Measurements from ENCODE around the gene KIAA0825. TPM values are rescaled to one million over a fixed set of nuclear protein-coding genes. Genes with fewer than 3 reads are reported as not detected.
"Not testable (repeated sequence)": the region's sequence is repeated elsewhere in the genome, so short reads cannot be mapped to it uniquely, and the experiment has no call there.

Gene KIAA0825
- polyA plus RNA-seq, 1 of the 3 experiments (the other 2 are of a cell fraction), result 0.61 TPM

- no peak for TF ChIP-seq USF2 (IDR thresholded peaks at IDR 0.05; ENCODE audit: borderline replicate concordance, low read depth, low read length)
- TF ChIP-seq FOXJ3 (CRISPR knock-in tag; IDR thresholded peaks at IDR 0.05), result no peak
- TF ChIP-seq MXI1 (IDR thresholded peaks at IDR 0.05; ENCODE audit: low read depth, low read length), result no peak
- TF ChIP-seq NFIC (IDR thresholded peaks at IDR 0.05; ENCODE audit: borderline replicate concordance), result no peak
- no peak for TF ChIP-seq RFX5 (IDR thresholded peaks at IDR 0.05; ENCODE audit: low read length)
- TF ChIP-seq RXRA (IDR thresholded peaks at IDR 0.05; ENCODE audit: borderline replicate concordance, low read depth), result peak; percentile 54; the same call in 1 of the 2 replicates
- no peak for TF ChIP-seq USF1 (IDR thresholded peaks at IDR 0.05; ENCODE audit: borderline replicate concordance, low read depth)
These were observed 443.5 kb downstream of the KIAA0825 start (continued) for GRCh38 chr5:94174748-94175411.

- no peak overlapping the region for H2AFZ ChIP-seq (ENCODE audit: low read depth)
- no peaks in the 10 kb centered on the region for H3K27me3 ChIP-seq (ENCODE audit: insufficient read depth)
- 97% methylated on average over 1 of the region's 1 CpG for WGBS (ENCODE audit: low lambda C conversion rate)
- H3F3A ChIP-seq (replicated peaks; ENCODE audit: insufficient read depth), result no peaks in the 10 kb centered on the region
- H3K4me1 ChIP-seq (ENCODE audit: control insufficient read depth in 1 of 2, insufficient read depth in 2 of 2, low read depth in 1 of 2, low read length in 1 of 2), result peaks cover 0 to 4% of the 10 kb centered on the region in 2 experiments; a peak in 2 of 4 replicates
- H3K27ac ChIP-seq (ENCODE audit: low read depth in 2 of 2, low read length in 1 of 2), result no peak overlapping the region
- H3K9me2 ChIP-seq, result no peaks in the 10 kb centered on the region
- no peaks in the 10 kb centered on the region for H4K20me1 ChIP-seq (ENCODE audit: insufficient read depth)
- no peak overlapping the region for H3K9ac ChIP-seq
- H3K9me3 ChIP-seq, result no peaks in the 10 kb centered on the region
- H3K36me3 ChIP-seq (replicated peaks in 1 of 2; ENCODE audit: control insufficient read depth in 1 of 2, insufficient read depth in 2 of 2, low read length in 1 of 2), result no peaks in the 10 kb centered on the region
- H3K4me2 ChIP-seq, result no peak overlapping the region
- DNase-seq, result no peak
- no peak for TF ChIP-seq MAX (IDR thresholded peaks at IDR 0.05; ENCODE audit: low read depth)
- TF ChIP-seq MXI1 (IDR thresholded peaks at IDR 0.05; ENCODE audit: low read depth, low read length), result no peak
- no peak overlapping the region for H3K4me3 ChIP-seq (ENCODE audit: low read depth in 2 of 2, low read length in 1 of 2)
- ChIA-PET CTCF (interaction anchor here (0.9 kb wide), 1 partner anchor 9 kb away, joined by 3 read pairs; no protein-coding TSS in a partner anchor), POLR2A (no interaction called here)
- no peaks in the 10 kb centered on the region for H3K79me2 ChIP-seq (ENCODE audit: insufficient read depth)
These were observed 445.3 kb downstream of the KIAA0825 start for GRCh38 chr5:94173100-94173499.

- H3K4me1 ChIP-seq (ENCODE audit: control insufficient read depth in 1 of 2, insufficient read depth in 2 of 2, low read depth in 1 of 2, low read length in 1 of 2); H3K9me2 ChIP-seq; H3K27me3 ChIP-seq (ENCODE audit: insufficient read depth); H3K4me3 ChIP-seq (ENCODE audit: low read depth in 2 of 2, low read length in 1 of 2); DNase-seq; H3K27ac ChIP-seq (ENCODE audit: low read depth in 2 of 2, low read length in 1 of 2); H3K4me2 ChIP-seq; H3K79me2 ChIP-seq (ENCODE audit: insufficient read depth); H3K9me3 ChIP-seq; H4K20me1 ChIP-seq (ENCODE audit: insufficient read depth); CTCF ChIA-PET; POLR2A ChIA-PET; H2AFZ ChIP-seq (ENCODE audit: low read depth); H3F3A ChIP-seq (replicated peaks; ENCODE audit: insufficient read depth); H3K36me3 ChIP-seq (replicated peaks in 1 of 2; ENCODE audit: control insufficient read depth in 1 of 2, insufficient read depth in 2 of 2, low read length in 1 of 2); H3K9ac ChIP-seq: not testable (repeated sequence)
- 88% methylated on average over 3 of the region's 3 CpGs for WGBS (ENCODE audit: low lambda C conversion rate)
These were observed 447.3 kb downstream of the KIAA0825 start for GRCh38 chr5:94171070-94171469.

- H3K36me3 ChIP-seq (replicated peaks in 1 of 2; ENCODE audit: control insufficient read depth in 1 of 2, insufficient read depth in 2 of 2, low read length in 1 of 2); H3K27me3 ChIP-seq (ENCODE audit: insufficient read depth); H3K79me2 ChIP-seq (ENCODE audit: insufficient read depth); DNase-seq; H3K4me2 ChIP-seq; CTCF ChIA-PET; H3K9me2 ChIP-seq; H3K4me3 ChIP-seq (ENCODE audit: low read depth in 2 of 2, low read length in 1 of 2); H3K9me3 ChIP-seq; H3K9ac ChIP-seq; POLR2A ChIA-PET; H3K4me1 ChIP-seq (ENCODE audit: control insufficient read depth in 1 of 2, insufficient read depth in 2 of 2, low read depth in 1 of 2, low read length in 1 of 2); H3K27ac ChIP-seq (ENCODE audit: low read depth in 2 of 2, low read length in 1 of 2); H3F3A ChIP-seq (replicated peaks; ENCODE audit: insufficient read depth); H4K20me1 ChIP-seq (ENCODE audit: insufficient read depth): not testable (repeated sequence)
- WGBS (ENCODE audit: low lambda C conversion rate), result 74% methylated on average over 6 of the region's 6 CpGs
- 0 out of 2 replicates have a peak overlapping the region, but pooled peaks have one; percentile 17 for H2AFZ ChIP-seq (ENCODE audit: low read depth)
These were observed 448.2 kb downstream of the KIAA0825 start for GRCh38 chr5:94170158-94170557.
